ENCODE measurements around the gene CDCA7. TPM values are rescaled to one million over a fixed set of nuclear protein-coding genes. Genes with fewer than 3 reads are reported as not detected.

The CDCA7 gene
- total and polyA plus RNA-seq, 2 of the 13 experiments (the other 11 are each of a cell fraction or from before 2014, with no cell fraction given), result 46.2 to 57.8 TPM

DNA sequence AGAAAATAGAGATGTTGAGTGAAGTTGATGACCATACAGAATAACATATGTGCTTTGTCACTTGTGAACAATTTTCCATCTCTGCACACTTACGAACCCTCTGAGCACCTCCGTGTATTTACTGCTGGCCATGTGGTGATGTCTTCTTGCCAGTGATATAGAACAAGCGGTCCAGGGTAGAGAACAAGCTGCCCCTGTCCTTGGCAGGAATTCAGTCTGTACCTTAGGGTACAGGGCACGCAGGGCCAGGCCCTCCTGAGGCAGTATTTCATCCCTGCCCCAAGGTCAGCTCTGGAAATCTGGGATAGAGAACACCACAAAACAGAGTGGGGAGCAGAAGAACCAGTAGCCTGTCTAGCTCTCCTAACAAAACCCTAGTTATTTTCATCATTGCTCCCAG, 44.6 kb downstream of the CDCA7 start:
- no peaks in the 10 kb centered on the region for H3K36me3 ChIP-seq (replicated peaks in 1 of 2; ENCODE audit: control insufficient read depth in 1 of 2, insufficient read depth in 2 of 2, low read length in 2 of 2)
- no peak overlapping the region for H3K9ac ChIP-seq (ENCODE audit: insufficient read depth, low read depth, low read length)
- no peak overlapping the region for H3K27ac ChIP-seq (ENCODE audit: extremely low read length, insufficient read depth, low read length)
- H3K4me1 ChIP-seq (ENCODE audit: insufficient read depth, low read length), result peaks cover 14% of the 10 kb centered on the region
- in situ Hi-C loops (cut with HindIII; ENCODE audit: extremely low pct_ligation_motif_present, low pct_unique_long_range_greater_than_20kb) (no loop called here), intact Hi-C loops (cut with micrococcal nuclease; ENCODE audit: unreplicated experiment) (no loop called here)
- no peaks in the 10 kb centered on the region for H4K20me1 ChIP-seq (ENCODE audit: insufficient read depth, low read length)
- H3K9me3 ChIP-seq (ENCODE audit: low read length), result no peaks in the 10 kb centered on the region
- no peak overlapping the region for H3K4me2 ChIP-seq (ENCODE audit: low read depth, low read length)
- peaks cover 2 to 45% of the 10 kb centered on the region in 2 experiments; a peak in 4 of 5 replicates for H3K27me3 ChIP-seq (ENCODE audit: control insufficient read depth in 1 of 2, insufficient read depth in 2 of 2, low read length in 2 of 2)
- ChIA-PET POLR2A (no interaction called here), CTCF (ENCODE audit: low intra/inter-chr PET ratio, low total read pairs) (no interaction called here)
- no peaks in the 10 kb centered on the region for H3K79me2 ChIP-seq (ENCODE audit: insufficient read depth, low read length)
- no peak overlapping the region for H3K4me3 ChIP-seq (replicated peaks in 1 of 3; ENCODE audit: insufficient read depth in 1 of 3, low read depth in 2 of 3, low read length in 3 of 3)
- FAIRE-seq (no peak), DNase-seq (ENCODE audit: low spot score) (no peak), ATAC-seq (no peak)
- WGBS (ENCODE audit: low lambda C conversion rate), result 29% methylated on average over 4 of the region's 4 CpGs
- no peak overlapping the region for H2AFZ ChIP-seq (ENCODE audit: low read length)
- BruUV-seq (replicated peaks), result no TSS peak
- TF ChIP-seq KAT2B (IDR thresholded peaks at IDR 0.05; ENCODE audit: borderline replicate concordance, low read depth, low read length), result no peak
- TF ChIP-seq ZNF292 (CRISPR knock-in tag; IDR thresholded peaks at IDR 0.05; ENCODE audit: borderline replicate concordance, low read depth), result no peak
- no peak for TF ChIP-seq EZH2 (conservative IDR thresholded peaks at IDR 0.05; ENCODE audit: low read depth, low read length)
- no peak for TF ChIP-seq ZNF775 (CRISPR knock-in tag; IDR thresholded peaks at IDR 0.05; ENCODE audit: borderline replicate concordance)
- TF ChIP-seq, protein P1, sequence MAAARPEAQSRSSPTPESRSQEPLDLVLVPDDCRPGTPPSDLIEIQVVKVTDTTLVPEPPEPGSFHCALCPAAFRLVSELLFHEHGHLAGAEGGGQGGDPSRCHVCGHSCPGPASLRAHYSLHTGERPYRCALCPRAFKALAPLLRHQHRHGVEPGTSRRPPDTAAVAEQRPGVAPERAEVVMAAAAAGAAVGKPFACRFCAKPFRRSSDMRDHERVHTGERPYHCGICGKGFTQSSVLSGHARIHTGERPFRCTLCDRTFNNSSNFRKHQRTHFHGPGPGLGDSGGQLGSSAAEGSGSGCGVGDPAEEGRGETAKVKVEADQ (CRISPR knock-in tag; IDR thresholded peaks at IDR 0.05; ENCODE audit: borderline replicate concordance), result no peak
- TF ChIP-seq HCFC1 (IDR thresholded peaks at IDR 0.05; ENCODE audit: low read depth, low read length), result no peak

GRCh38 chr2:173400760-173401159, 46.1 kb downstream of the CDCA7 start:
- no peak overlapping the region for H3K4me2 ChIP-seq (ENCODE audit: low read depth, low read length)
- peak; percentile 29; the same call in 1 of the 2 replicates for TF ChIP-seq STAG1 (CRISPR knock-in tag; IDR thresholded peaks at IDR 0.05)
- 0 out of 2 replicates have a peak, but pooled peaks have one; percentile 11 for TF ChIP-seq SMC3 (IDR thresholded peaks at IDR 0.05; ENCODE audit: low read length)
- no peak for TF ChIP-seq PTBP1 (IDR thresholded peaks at IDR 0.05; ENCODE audit: low read depth, low read length, poor library complexity, severe bottlenecking)
- TF ChIP-seq, protein P2, sequence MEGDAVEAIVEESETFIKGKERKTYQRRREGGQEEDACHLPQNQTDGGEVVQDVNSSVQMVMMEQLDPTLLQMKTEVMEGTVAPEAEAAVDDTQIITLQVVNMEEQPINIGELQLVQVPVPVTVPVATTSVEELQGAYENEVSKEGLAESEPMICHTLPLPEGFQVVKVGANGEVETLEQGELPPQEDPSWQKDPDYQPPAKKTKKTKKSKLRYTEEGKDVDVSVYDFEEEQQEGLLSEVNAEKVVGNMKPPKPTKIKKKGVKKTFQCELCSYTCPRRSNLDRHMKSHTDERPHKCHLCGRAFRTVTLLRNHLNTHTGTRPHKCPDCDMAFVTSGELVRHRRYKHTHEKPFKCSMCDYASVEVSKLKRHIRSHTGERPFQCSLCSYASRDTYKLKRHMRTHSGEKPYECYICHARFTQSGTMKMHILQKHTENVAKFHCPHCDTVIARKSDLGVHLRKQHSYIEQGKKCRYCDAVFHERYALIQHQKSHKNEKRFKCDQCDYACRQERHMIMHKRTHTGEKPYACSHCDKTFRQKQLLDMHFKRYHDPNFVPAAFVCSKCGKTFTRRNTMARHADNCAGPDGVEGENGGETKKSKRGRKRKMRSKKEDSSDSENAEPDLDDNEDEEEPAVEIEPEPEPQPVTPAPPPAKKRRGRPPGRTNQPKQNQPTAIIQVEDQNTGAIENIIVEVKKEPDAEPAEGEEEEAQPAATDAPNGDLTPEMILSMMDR (CRISPR knock-in tag; IDR thresholded peaks at IDR 0.05), result peak; percentile 41
- H3K4me3 ChIP-seq (replicated peaks in 1 of 3; ENCODE audit: insufficient read depth in 1 of 3, low read depth in 2 of 3, low read length in 3 of 3), result no peak overlapping the region
- peak; percentile 31 for DNase-seq (ENCODE audit: low spot score)
- peak; percentile 61 for ATAC-seq
- H4K20me1 ChIP-seq (ENCODE audit: insufficient read depth, low read length), result no peaks in the 10 kb centered on the region
- H2AFZ ChIP-seq (ENCODE audit: low read length), result no peak overlapping the region
- H3K27ac ChIP-seq (ENCODE audit: extremely low read length, insufficient read depth, low read length), result no peak overlapping the region
- H3K79me2 ChIP-seq (ENCODE audit: insufficient read depth, low read length), result no peaks in the 10 kb centered on the region
- H3K9me3 ChIP-seq (ENCODE audit: low read length), result no peaks in the 10 kb centered on the region
- peaks cover 14% of the 10 kb centered on the region for H3K4me1 ChIP-seq (ENCODE audit: insufficient read depth, low read length)
- POLR2A ChIA-PET, result no interaction called here
- no peak overlapping the region for H3K9ac ChIP-seq (ENCODE audit: insufficient read depth, low read depth, low read length)
- no peak for FAIRE-seq
- intact Hi-C loops (cut with micrococcal nuclease; ENCODE audit: unreplicated experiment) (loop anchor here (5.0 to 10.0 kb wide), 2 partner anchors 264 to 602 kb away; no protein-coding TSS in a partner anchor), in situ Hi-C loops (cut with HindIII; ENCODE audit: extremely low pct_ligation_motif_present, low pct_unique_long_range_greater_than_20kb) (loop anchor here (5.0 to 25.0 kb wide), 4 partner anchors 47 to 942 kb away; no protein-coding TSS in a partner anchor)
- CTCF ChIA-PET (ENCODE audit: low intra/inter-chr PET ratio, low total read pairs), result interaction anchor here (0.8 kb wide), 1 partner anchor 49 kb away, joined by 3 read pairs; no protein-coding TSS in a partner anchor
- BruUV-seq (replicated peaks), result no TSS peak
- 2% methylated on average over 4 of the region's 4 CpGs for WGBS (ENCODE audit: low lambda C conversion rate)
- H3K27me3 ChIP-seq (ENCODE audit: control insufficient read depth in 1 of 2, insufficient read depth in 2 of 2, low read length in 2 of 2), result peaks cover 0 to 44% of the 10 kb centered on the region in 2 experiments; a peak in 3 of 5 replicates
- no peaks in the 10 kb centered on the region for H3K36me3 ChIP-seq (replicated peaks in 1 of 2; ENCODE audit: control insufficient read depth in 1 of 2, insufficient read depth in 2 of 2, low read length in 2 of 2)

Data from HepG2 (cell line).